Measurements from ENCODE around the gene KLHL18.

Gene KLHL18

DNA sequence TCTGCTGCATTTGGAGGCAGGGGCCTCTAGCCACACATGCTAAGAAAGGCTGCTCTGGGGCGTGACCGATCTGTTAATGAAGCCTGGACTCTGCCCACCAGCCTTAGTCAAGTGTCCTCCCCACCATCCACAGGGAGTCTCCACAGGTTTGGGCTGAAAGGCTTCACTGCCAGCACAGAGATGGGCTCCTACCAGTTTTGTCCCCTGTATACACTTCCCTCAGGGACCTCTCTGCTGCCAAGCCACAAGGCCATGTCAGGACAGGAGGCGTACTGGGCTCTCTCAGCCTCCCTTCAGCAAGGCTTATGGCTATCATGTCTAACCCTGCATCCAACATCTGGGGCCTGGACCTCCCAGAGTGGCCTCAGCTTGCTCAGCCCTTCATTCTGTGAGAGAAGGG is 23.6 kb upstream of the KLHL18 start:
- in situ Hi-C loops (cut with HindIII; ENCODE audit: low pct_ligation_motif_present, low sequenced_read_pairs), result no loop called here
- DNase-seq, result no peak
- Histone ChIP-seq H3K4me3 (ENCODE audit: low read depth, low read length) (no peak overlapping the region), H3K27ac (no peak overlapping the region), H3K36me3 (replicated peaks) (no peaks in the 10 kb centered on the region), H3K27me3 (replicated peaks) (no peaks in the 10 kb centered on the region)
- TF ChIP-seq, protein P1, sequence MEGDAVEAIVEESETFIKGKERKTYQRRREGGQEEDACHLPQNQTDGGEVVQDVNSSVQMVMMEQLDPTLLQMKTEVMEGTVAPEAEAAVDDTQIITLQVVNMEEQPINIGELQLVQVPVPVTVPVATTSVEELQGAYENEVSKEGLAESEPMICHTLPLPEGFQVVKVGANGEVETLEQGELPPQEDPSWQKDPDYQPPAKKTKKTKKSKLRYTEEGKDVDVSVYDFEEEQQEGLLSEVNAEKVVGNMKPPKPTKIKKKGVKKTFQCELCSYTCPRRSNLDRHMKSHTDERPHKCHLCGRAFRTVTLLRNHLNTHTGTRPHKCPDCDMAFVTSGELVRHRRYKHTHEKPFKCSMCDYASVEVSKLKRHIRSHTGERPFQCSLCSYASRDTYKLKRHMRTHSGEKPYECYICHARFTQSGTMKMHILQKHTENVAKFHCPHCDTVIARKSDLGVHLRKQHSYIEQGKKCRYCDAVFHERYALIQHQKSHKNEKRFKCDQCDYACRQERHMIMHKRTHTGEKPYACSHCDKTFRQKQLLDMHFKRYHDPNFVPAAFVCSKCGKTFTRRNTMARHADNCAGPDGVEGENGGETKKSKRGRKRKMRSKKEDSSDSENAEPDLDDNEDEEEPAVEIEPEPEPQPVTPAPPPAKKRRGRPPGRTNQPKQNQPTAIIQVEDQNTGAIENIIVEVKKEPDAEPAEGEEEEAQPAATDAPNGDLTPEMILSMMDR (IDR thresholded peaks at IDR 0.05; ENCODE audit: low read depth, low read length, missing control alignments), result no peak

DNA sequence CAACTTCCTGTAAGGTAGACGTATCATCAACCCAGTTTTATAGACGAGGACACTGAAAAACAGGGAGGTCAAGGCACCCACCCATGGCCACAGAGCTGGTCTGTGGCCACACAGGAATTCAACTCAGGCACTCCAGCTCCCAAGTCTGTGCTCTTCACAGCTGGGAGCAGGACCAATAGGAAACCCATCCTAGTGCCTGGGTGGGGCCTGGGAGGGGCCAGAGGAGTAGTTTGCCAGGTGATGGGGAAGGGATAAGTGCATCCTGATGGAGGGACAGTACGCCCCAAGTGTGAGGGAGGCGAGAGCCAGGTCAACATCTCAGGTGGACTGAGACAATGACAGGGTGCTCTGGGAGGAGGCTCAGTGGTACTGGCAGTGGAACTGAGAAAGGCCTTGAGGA is 22.1 kb upstream of the KLHL18 start:
- in situ Hi-C loops (cut with HindIII; ENCODE audit: low pct_ligation_motif_present, low sequenced_read_pairs), result no loop called here
- Histone ChIP-seq H3K27ac (no peak overlapping the region), H3K4me3 (ENCODE audit: low read depth, low read length) (no peak overlapping the region), H3K36me3 (replicated peaks) (no peaks in the 10 kb centered on the region), H3K27me3 (replicated peaks) (no peaks in the 10 kb centered on the region)
- DNase-seq, result no peak
- TF ChIP-seq, protein P1 (IDR thresholded peaks at IDR 0.05; ENCODE audit: low read depth, low read length, missing control alignments), result no peak

DNA sequence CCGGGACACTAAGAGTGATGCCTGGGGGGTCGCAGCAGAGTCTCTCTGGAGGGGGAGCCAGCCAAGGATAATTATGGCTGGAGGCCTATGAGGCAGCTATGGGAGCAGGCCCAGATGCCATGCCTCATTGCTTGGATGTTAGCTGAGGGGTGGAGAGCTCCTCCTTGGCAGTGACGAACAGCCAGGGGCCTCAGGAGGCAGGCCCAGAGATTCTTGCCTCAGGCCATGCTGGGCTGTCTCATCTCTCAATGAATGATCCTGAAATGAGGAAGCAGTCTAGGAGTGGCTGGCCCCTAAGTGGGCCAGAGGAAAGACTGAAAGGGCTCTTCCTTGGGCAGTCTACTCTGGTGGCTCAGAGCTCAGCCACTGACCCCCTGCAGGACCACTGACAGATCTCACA is 21.4 kb upstream of the KLHL18 start:
- TF ChIP-seq, protein P1 (IDR thresholded peaks at IDR 0.05; ENCODE audit: low read depth, low read length, missing control alignments), result no peak
- DNase-seq, result no peak
- H3K4me3 ChIP-seq (ENCODE audit: low read depth, low read length), result no peak overlapping the region

DNA sequence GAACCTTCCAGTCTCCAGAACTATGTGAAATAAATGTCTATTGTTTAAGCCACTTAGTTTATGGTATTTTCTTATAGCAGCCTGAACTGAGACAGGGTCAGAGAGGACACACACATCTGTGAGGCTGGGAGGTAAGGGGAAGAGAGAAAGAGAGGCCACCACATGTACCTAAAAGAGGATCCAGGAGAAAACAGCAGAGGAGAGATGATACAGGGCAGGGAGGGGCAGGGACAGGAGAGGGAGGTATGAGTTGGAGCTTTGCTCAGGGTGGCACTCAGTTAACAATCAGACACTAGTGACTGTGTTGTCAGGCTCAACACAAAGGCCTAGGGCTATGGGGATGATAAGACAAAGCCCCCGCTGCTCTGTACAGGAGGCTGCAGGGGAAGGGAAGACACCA is 17.7 kb upstream of the KLHL18 start:
- Histone ChIP-seq H3K27ac (no peak overlapping the region), H3K36me3 (replicated peaks) (no peaks in the 10 kb centered on the region), H3K27me3 (replicated peaks) (no peaks in the 10 kb centered on the region), H3K4me3 (ENCODE audit: low read depth, low read length) (no peak overlapping the region)
- TF ChIP-seq, protein P1 (IDR thresholded peaks at IDR 0.05; ENCODE audit: low read depth, low read length, missing control alignments), result no peak
- in situ Hi-C loops (cut with HindIII; ENCODE audit: low pct_ligation_motif_present, low sequenced_read_pairs), result no loop called here
- no peak for DNase-seq

More for the DNA sequence above, 21.4 kb upstream of the KLHL18 start:
- in situ Hi-C loops (cut with HindIII; ENCODE audit: low pct_ligation_motif_present, low sequenced_read_pairs), result no loop called here
- H3K36me3 ChIP-seq (replicated peaks), result no peaks in the 10 kb centered on the region
- H3K27ac ChIP-seq, result no peak overlapping the region
- no peaks in the 10 kb centered on the region for H3K27me3 ChIP-seq (replicated peaks)

DNA sequence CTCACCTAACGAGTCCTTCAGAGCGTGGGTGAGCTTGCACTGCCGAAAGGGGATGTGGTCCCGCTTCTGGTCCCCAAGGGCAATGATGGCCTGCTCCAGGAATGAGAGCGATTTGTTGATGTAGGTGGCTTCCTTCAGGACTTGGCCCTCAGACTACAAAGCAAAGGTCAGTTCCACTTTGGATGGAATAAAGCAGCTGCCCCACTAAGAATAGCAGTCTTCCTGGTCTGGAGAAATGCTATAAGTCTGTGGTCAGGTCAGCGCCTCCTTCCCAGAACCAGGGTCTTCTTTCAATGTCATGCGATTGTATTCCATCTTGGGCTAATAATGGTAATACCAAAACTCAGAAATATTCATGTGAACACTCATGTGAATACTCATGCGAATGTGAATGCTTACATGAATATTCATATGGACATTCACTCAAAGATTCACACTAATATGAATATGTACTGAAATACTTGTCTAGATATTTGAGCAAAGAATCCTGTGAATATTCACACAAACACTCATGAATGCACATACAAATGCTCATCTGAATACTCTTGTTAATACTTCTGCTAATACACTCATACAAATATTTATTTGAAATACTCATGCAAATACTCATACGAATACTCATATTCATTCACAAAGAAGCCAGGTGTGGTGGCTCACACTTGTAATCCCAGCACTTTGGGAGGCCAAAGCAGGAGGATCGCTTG is 16.9 kb upstream of the KLHL18 start:
- H3K4me3 ChIP-seq (ENCODE audit: low read depth, low read length), result no peak overlapping the region
- in situ Hi-C loops (cut with HindIII; ENCODE audit: low pct_ligation_motif_present, low sequenced_read_pairs), result no loop called here
- TF ChIP-seq, protein P1 (IDR thresholded peaks at IDR 0.05; ENCODE audit: low read depth, low read length, missing control alignments), result no peak
- no peaks in the 10 kb centered on the region for H3K27me3 ChIP-seq (replicated peaks)
- no peaks in the 10 kb centered on the region for H3K36me3 ChIP-seq (replicated peaks)
- no peak overlapping the region for H3K27ac ChIP-seq
- no peak for DNase-seq

Measured in brain microvascular endothelial cell (primary cell).